Activated CD4-positive, alpha-beta T cell treated with anti-CD3 and anti-CD28 coated beads, Interleukin-2, amount 50 U/mL, for 24 hours (primary cell): Measurements from ENCODE around the gene TBC1D5.
"Not testable (repeated sequence)": the region's sequence is repeated elsewhere in the genome, so short reads cannot be mapped to it uniquely, and the experiment has no call there.

Experiments used
- DNase-seq, 2 donors: peaks; one replicate each; pipeline ENCODE4 v3.0.0-alpha.2; 2020; ENCODE audit warnings: low read depth in 1 of 2, low spot score in 1 of 2

The TBC1D5 gene

GRCh38 chr3:17749705-17750293 is 7.4 kb upstream of the TBC1D5 start:
- DNase-seq: no peak

GRCh38 chr3:17749281-17749680 is 6.8 kb upstream of the TBC1D5 start:
- DNase-seq: no peak

- no peak for DNase-seq
These were observed 5.4 kb upstream of the TBC1D5 start for GRCh38 chr3:17747890-17748247.

DNA sequence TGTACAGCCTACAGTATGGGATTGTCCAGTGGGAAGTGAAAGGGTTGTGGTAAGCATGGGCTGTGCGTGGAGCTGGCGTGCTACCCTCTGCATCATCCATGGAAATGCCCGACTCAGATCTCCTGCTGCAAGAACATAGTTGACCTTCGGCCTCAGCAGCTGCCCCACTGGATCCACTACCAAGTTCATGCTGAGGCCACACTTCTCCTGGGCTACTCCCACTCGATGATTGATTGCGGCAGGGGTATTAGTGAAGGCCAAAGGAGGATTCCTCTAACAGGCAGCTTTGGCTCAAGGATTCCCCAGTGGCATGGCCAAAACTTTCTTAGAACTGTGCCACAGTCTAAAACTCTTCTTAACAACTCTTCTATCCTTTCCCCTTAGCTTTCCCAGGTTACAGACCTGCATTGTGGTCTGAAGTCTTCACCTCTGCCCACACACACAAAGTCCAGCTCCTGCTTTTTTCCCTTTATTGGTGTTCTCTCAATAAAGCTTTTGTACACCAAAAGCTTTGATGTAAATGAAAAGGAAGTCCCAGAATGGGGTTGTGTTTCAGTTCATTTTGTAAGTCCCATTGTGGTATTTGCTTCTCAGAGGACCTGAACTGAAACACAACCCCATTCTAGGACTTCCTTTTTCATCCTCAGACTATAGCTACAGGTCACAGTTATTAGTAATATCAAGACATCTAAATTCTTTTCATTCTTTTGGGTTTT is 4.9 kb upstream of the TBC1D5 start:
- no peak for DNase-seq

DNA sequence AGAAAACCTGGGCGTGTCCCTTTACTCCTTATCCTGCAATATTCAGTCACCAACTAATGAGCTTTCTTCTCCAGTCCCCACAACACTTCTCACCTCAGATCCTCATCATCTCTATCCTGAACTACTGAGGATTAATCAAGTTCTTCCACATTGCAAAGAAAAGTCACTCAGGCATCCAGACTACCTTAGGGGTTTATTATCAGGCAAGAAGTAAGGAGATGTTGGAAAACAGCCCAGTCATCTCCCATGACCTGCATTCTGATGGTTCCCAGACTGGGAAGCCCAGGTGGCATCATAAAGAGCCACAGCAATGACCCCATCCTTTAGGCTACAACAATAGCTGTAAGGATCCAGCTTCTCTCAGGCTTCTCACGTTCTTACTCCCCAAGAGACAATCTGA is 3.5 kb upstream of the TBC1D5 start:
- DNase-seq: no peak

DNA sequence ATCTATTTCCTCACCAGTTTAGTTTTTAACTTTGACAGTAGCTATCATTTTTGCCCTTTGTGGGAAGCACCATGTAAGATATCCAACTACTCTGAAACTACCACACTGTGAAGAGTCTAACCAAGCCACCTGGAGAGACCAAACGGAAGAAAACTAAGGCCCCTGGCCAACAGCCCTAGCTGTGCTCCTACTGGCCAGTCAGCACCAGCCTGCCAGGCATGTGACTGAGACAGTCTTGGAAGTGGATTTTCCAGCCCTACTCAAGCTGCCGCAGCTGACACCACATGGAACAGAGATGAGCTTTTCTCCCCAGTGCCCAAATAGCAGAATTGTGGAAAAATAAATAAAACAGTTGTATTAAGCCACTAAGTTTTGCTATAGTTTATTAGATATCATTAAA is 2.9 kb upstream of the TBC1D5 start:
- no peak for DNase-seq

GRCh38 chr3:17744693-17745092 is 2.3 kb upstream of the TBC1D5 start:
- no peak for DNase-seq

DNA sequence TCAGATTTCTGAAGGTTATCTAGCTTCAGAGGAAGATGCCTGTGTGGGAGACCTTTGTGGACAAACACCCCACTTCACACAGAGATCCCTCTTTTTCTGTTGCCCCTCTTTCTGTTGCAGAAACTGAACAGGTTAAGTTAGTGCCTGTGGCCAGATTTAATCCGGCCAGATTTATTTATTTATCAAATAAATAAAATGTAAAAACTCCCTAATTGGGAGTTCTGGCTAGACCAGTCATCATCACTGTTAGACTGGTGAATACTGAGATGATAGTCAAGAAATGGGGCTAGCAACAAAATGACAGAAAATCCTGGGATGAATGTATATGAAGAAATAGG is 1.2 kb upstream of the TBC1D5 start:
- no peak for DNase-seq

- DNase-seq: no peak
These were observed 638 bp upstream of the TBC1D5 start for GRCh38 chr3:17742880-17743657.

DNA sequence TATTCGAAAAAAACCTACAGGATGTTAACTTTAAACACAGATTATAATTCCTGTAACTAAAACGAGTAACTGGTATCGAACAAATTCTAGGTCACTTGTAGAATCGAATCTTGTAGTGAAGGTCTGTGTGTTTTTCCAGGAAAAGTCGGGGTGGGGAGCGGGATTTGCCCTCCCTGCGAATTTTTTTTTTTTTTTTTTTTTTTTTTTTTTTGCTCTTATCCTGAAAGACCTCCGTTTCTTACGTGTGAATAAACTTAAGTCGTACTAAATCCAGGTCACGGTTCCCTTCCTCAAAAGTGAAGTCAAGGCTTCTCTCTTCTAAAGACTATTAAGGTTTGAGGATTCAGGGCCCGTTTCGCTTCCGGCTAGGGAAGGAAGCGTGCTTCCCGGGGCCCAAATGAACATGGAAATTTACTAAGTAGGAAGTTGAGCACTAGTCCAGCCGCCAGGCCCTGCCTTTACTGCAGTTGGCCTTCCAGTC is 770 bp downstream of the TBC1D5 start:
- no peak for DNase-seq

DNA sequence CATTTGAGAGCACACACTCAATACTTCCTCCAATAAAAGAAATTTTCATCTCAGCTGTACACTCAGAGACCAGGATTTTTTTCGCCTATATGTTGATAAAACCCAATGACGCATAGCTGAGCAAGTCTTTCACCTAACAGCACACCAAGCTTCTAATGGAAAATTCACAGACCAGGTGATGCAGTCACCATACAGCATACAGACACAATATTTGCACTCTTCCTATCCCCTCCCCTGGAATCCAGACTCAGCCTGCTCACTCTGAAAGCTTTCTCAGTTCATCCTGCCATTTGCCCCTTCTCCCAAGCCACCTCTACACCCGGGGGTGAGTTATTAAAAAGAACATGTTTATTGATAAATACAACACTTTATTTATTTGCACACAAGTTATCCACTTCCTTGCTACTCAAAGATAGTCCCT is 1.7 kb downstream of the TBC1D5 start:
- DNase-seq: peak in 1 of 2 donors; percentile 7

GRCh38 chr3:17738921-17739320 is 3.5 kb downstream of the TBC1D5 start:
- DNase-seq: no peak

GRCh38 chr3:17738219-17738618 is 4.2 kb downstream of the TBC1D5 start:
- no peak for DNase-seq

- no peak for DNase-seq
These were observed 4.8 kb downstream of the TBC1D5 start for GRCh38 chr3:17737591-17737990.

GRCh38 chr3:17735362-17735761 is 7.1 kb downstream of the TBC1D5 start:
- not testable (repeated sequence) for DNase-seq

GRCh38 chr3:17733768-17734167 is 8.7 kb downstream of the TBC1D5 start:
- DNase-seq: no peak

DNA sequence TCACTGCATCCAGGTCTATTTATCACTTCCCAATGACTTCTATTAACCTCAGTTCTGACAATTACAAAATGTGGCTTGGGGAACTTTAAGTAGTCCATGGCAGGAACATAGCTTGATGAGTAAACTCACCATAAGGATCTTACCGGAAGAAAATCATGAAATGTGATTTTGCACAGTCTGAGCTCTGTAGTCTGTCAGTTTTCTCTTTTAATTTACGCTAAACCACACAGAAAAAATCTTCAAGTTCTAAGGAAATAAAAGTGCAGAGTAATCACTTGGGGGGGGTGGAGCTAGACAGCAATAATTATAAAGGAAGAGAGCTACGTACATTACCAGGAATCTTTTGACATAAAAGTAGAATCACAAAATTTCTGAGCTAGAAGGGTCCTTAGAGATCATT is 9.2 kb downstream of the TBC1D5 start:
- DNase-seq: no peak

DNA sequence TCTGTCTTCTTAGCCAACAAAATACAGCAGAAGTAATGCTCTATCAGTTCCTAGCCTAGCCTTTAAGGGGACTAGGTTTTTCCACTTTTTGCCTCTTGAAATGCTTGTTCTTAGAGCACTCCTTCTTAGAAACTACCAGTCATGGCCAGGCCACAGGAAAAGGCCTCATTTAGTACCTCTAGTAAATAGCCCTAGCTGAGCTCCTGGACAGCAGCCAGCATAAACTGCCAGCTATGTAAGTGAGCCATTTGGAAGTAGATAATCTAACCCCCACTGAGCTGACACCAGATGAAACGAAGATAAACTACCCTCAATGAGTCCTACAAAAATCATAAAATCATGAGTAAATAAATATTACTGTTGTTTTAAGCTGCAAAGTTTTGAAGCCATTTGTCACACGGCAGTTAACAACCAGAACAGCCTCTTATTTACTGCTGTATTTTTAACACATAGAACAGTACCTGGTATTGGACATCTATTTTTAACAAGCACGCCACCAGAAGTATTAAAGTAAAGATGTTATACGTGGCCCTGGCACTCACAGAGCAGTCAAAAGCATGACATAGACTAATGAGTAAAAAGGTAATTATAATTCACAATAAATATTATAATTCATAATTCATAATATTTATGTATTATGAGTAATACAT is 12.0 kb downstream of the TBC1D5 start:
- no peak for DNase-seq

GRCh38 chr3:17726313-17726712 is 16.1 kb downstream of the TBC1D5 start:
- DNase-seq: no peak

- DNase-seq: not testable (repeated sequence)
These were observed 16.6 kb downstream of the TBC1D5 start for GRCh38 chr3:17725844-17726243.

DNA sequence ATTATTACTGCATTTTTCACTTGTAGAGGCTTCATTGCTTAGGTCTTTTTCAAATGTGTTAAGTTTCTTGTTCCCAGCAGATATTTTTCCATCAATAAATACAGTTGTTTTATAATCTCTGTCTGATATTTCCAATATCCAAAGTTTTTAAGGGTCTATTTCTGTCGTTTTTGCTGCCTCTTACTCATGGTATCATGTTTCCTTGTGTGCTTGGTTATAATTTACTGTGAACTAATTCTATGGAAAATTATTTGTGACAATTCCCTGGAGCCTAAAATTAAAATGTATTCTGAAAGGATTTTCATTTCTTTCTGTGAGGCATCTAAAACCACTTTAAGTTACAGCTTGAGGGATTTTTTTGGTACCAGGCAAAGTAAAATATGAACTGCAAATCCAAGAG is 17.5 kb downstream of the TBC1D5 start:
- no peak for DNase-seq

DNA sequence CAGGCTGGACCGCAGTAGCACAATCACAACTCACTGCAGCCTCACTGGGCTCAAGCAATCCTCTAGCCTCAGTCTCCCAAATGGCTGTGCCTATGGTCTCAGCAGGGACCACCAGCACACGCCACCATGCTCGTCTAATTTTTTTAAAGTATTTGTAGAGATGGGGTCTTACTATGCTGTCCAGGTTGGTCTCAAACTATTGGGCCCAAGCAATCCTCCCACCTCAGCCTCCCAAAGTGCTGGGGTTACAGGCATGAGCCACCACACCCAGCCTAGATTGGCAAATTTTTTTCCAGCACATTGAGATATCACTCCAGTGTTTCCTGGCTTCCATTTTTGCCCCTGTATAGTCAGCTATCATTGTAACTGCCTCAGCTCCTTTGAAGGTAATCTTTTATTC is 18.3 kb downstream of the TBC1D5 start:
- DNase-seq: no peak
